Immature natural killer cell (primary cell): Measurements from ENCODE around the gene RBFOX1. TPM values are rescaled to one million over a fixed set of nuclear protein-coding genes. Genes with fewer than 3 reads are reported as not detected.

Experiments
- DNase-seq, 3 donors: peaks; one replicate each; pipeline ENCODE4 v3.0.0; 2022; ENCODE audit warnings: mixed read lengths in 1 of 3
- H3K27ac Mint-ChIP-seq, 6 donors: one replicate each; pipeline ENCODE4 v1.8.0; 2020; ENCODE audit warnings: mixed read lengths in 6 of 6, mild to moderate bottlenecking in 5 of 6, inconsistent platforms in 4 of 6, moderate library complexity in 3 of 6
- H3K27me3 Mint-ChIP-seq, 3 donors: one replicate each; pipeline ENCODE4 v1.8.0; 2020 to 2021; ENCODE audit warnings: low read depth in 3 of 3, mild to moderate bottlenecking in 3 of 3, mixed read lengths in 3 of 3, moderate library complexity in 3 of 3, inconsistent platforms in 1 of 3
- H3K36me3 Mint-ChIP-seq, 3 donors: one replicate each; pipeline ENCODE4 v1.8.0; 2020; ENCODE audit warnings: mixed read lengths in 3 of 3, inconsistent platforms in 2 of 3, mild to moderate bottlenecking in 2 of 3
- H3K4me1 Mint-ChIP-seq, 2 donors: one replicate each; pipeline ENCODE4 v1.8.0; 2020; ENCODE audit warnings: inconsistent platforms in 2 of 2, mild to moderate bottlenecking in 2 of 2, mixed read lengths in 2 of 2, moderate library complexity in 1 of 2
- H3K4me3 Mint-ChIP-seq, 5 donors: one replicate each; pipeline ENCODE4 v1.8.0; 2020; ENCODE audit warnings: mild to moderate bottlenecking in 5 of 5, mixed read lengths in 5 of 5, inconsistent platforms in 3 of 5, moderate library complexity in 3 of 5
- H3K9me3 Mint-ChIP-seq, 6 donors: one replicate each; pipeline ENCODE4 v1.8.0; 2020; ENCODE audit warnings: mild to moderate bottlenecking in 6 of 6, mixed read lengths in 6 of 6, inconsistent platforms in 4 of 6, moderate library complexity in 3 of 6
- polyA plus RNA-seq, 3 donors: library from polyadenylated mRNA; unstranded; fragments of 300-500 nt; fragmentation: Illumina TruSeq; gene quantifications; one replicate each; pipeline ENCODE4 v1.2.3, GENCODE V29; 2021

The RBFOX1 gene
- polyA plus RNA-seq, 3 donors from 2014 or later, result not detected

GRCh38 chr16:7369204-7369603 lies 36.6 kb downstream of the RBFOX1 start:
- Mint-ChIP-seq H3K9me3 (peaks cover 0 to 40% (median 5%) of the 10 kb centered on the region in 6 donors), H3K4me3 (no peak overlapping the region), H3K4me1 (no peaks in the 10 kb centered on the region), H3K27ac (no peak overlapping the region), H3K27me3 (peaks cover 0 to 1% (median 0%) of the 10 kb centered on the region in 3 donors), H3K36me3 (no peaks in the 10 kb centered on the region)
- no peak for DNase-seq

GRCh38 chr16:7372095-7372494 lies 39.5 kb downstream of the RBFOX1 start:
- no peak overlapping the region for H3K4me3 Mint-ChIP-seq
- H3K4me1 Mint-ChIP-seq, result no peaks in the 10 kb centered on the region

DNA sequence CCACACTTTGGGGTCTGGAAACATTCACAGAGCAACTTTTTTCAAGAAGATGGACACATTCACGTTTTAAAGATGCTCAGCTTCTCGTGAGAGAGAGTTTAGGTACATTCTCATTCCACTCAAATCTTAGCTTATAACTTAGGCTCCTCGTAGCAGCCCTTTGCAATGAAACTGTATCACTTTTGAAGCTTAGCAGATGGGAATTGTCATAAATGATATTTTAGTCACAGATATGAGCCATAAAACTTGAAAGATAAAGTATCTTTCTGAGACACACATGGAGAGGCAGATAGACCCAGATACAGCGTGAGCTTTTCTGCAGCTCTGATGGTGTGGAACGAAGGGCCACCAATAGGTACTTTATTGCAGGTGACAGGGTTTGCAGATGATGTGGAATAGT lies 41.1 kb downstream of the RBFOX1 start:
- Mint-ChIP-seq H3K36me3 (no peaks in the 10 kb centered on the region), H3K27ac (no peak overlapping the region), H3K9me3 (peaks cover 0 to 20% (median under 1%) of the 10 kb centered on the region in 6 donors), H3K4me3 (no peak overlapping the region), H3K4me1 (no peaks in the 10 kb centered on the region), H3K27me3 (peaks cover 0 to 1% (median 0%) of the 10 kb centered on the region in 3 donors)
- DNase-seq, result no peak

More at GRCh38 chr16:7372095-7372494, 39.5 kb downstream of the RBFOX1 start:
- peaks cover 0 to 27% (median 3%) of the 10 kb centered on the region in 6 donors for H3K9me3 Mint-ChIP-seq
- no peaks in the 10 kb centered on the region for H3K36me3 Mint-ChIP-seq
- no peak overlapping the region for H3K27ac Mint-ChIP-seq
- no peak for DNase-seq
- H3K27me3 Mint-ChIP-seq, result peaks cover 0 to 1% (median 0%) of the 10 kb centered on the region in 3 donors

DNA sequence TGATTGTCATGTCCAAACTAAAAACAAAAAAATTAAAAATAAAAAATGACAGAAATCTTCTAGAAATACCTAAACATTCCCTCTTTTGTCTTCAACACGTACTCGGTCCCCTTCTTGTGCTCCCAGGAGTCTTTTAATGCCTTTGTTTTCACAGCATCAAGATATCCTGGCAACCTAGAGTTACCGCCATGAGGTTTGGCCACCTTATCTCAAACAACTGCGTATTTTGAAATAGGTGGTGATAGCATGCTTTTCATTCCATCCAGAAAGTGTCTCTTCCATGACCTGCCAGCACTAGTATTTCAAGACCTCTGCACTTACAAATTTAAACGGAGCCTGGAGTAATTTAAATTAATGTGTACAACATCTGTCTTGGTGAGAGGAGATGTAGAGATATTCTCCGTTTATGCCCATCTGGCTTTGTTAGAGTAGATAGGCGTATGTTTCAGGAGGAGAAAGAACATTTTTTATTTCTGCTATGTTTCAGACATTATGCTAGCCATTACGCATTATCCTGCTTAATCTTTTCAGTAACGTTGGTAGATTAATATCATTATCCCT lies 42.0 kb downstream of the RBFOX1 start:
- Mint-ChIP-seq H3K27me3 (peaks cover 0 to 1% (median 0%) of the 10 kb centered on the region in 3 donors), H3K4me1 (no peaks in the 10 kb centered on the region), H3K27ac (no peak overlapping the region), H3K9me3 (peaks cover 0 to 20% (median 0%) of the 10 kb centered on the region in 6 donors), H3K36me3 (no peaks in the 10 kb centered on the region), H3K4me3 (no peak overlapping the region)
- DNase-seq, result no peak

DNA sequence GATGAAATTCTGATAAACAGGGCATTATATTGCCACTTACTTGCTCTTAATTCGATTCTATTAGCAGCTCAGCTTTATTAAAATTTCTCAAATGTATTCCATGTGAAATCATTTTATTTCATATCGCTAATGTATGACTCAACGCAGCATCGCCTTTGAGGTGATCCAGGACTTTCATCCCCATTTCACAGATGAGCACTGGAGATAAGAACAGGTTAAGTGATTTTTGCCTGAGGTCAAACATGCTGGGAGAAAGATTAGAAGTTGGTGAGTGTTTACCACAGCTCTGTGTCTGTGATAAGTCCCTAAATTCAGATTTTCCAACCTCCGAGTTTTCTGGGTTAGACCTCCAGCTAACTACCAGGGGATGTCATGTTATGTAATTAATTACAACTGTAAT lies 43.6 kb downstream of the RBFOX1 start:
- Mint-ChIP-seq H3K36me3 (no peaks in the 10 kb centered on the region), H3K27me3 (peaks cover 0 to 1% (median 0%) of the 10 kb centered on the region in 3 donors), H3K4me1 (no peaks in the 10 kb centered on the region), H3K27ac (no peak overlapping the region), H3K4me3 (no peak overlapping the region), H3K9me3 (peaks cover 0 to 11% (median 0%) of the 10 kb centered on the region in 6 donors)
- DNase-seq, result no peak

DNA sequence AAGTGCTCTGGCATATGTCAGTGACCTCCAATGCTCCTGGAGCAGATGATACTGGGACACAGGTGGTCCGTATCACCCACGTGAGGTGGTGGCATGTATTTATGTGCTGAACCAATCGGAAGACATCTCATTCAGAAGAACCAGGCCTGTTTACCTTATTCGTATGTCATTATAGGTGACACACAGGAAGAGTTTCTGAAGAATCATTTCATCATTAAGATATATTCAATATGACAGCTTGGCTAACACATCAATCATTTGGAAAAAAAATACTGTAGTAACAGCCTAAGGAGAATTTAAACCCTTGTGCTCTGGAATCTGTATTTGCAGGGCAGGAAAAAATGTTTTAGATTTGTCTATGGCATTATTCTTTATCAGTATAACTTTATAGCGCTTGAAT lies 44.6 kb downstream of the RBFOX1 start:
- H3K4me3 Mint-ChIP-seq, result no peak overlapping the region
- DNase-seq, result no peak
- peaks cover 0 to 9% (median 0%) of the 10 kb centered on the region in 6 donors for H3K9me3 Mint-ChIP-seq
- no peak overlapping the region for H3K27ac Mint-ChIP-seq
- H3K4me1 Mint-ChIP-seq, result no peaks in the 10 kb centered on the region
- H3K27me3 Mint-ChIP-seq, result peaks cover 0 to 1% (median 0%) of the 10 kb centered on the region in 3 donors
- H3K36me3 Mint-ChIP-seq, result no peaks in the 10 kb centered on the region

DNA sequence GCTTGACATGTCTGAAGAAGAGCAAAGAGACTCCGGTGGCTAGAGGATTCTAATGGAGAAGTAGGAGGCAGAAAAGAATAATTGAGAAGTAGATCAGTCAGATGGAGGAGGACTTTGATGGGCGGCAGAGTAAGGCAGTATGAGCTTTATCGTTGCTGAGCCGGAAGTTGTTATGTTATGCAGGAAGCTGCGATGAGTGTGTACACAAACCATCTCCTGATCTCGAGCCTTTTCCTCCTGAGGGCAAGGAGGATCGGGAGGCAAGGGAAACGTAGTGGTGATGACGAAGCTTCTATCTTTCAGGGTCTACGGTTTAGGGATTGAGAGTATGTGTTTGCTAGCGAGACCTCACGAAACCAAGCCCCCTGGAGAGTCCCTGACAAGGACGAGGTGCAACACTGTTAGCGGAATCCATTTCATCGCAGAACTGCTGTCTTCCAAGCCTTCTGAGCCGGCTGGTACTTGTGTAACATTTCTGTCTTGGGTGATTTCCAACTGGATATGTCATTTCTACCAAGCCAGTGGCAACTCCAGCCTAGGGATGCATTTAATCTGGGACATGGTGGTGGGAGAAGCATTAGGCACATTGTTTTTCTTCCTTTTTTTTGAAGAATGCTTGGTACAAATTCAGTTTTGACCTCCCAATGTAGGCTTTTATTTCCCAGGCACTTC lies 45.5 kb downstream of the RBFOX1 start:
- no peak overlapping the region for H3K4me3 Mint-ChIP-seq
- H3K36me3 Mint-ChIP-seq, result no peaks in the 10 kb centered on the region
- H3K4me1 Mint-ChIP-seq, result no peaks in the 10 kb centered on the region
- peaks cover 0 to 11% (median 0%) of the 10 kb centered on the region in 6 donors for H3K9me3 Mint-ChIP-seq
- H3K27ac Mint-ChIP-seq, result no peak overlapping the region
- peaks cover 0 to under 1% (median 0%) of the 10 kb centered on the region in 3 donors for H3K27me3 Mint-ChIP-seq
- no peak for DNase-seq

DNA sequence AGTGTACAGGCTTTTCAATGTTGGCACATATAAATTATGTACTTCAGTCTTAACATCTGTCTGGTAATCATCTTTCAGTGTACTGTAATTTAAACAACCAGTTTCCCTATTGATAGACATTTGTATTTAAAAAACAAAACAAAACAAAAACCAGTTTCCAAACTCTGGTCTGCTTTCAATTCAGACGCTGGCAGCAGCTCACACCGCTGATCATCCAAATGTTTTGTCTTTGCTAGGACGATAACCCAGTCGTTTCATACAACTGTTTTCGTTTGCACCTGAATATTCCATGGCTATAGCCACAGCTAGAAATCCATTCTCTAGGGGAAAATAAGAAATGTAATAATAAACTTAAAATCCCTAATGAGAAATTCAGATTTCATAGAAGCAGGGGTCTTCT lies 47.8 kb downstream of the RBFOX1 start:
- Mint-ChIP-seq H3K4me1 (no peaks in the 10 kb centered on the region), H3K9me3 (peaks cover 0 to 24% (median 0%) of the 10 kb centered on the region in 6 donors), H3K27ac (no peak overlapping the region), H3K36me3 (peaks cover 0 to 4% (median 0%) of the 10 kb centered on the region in 3 donors), H3K4me3 (no peak overlapping the region), H3K27me3 (no peaks in the 10 kb centered on the region)
- no peak for DNase-seq

DNA sequence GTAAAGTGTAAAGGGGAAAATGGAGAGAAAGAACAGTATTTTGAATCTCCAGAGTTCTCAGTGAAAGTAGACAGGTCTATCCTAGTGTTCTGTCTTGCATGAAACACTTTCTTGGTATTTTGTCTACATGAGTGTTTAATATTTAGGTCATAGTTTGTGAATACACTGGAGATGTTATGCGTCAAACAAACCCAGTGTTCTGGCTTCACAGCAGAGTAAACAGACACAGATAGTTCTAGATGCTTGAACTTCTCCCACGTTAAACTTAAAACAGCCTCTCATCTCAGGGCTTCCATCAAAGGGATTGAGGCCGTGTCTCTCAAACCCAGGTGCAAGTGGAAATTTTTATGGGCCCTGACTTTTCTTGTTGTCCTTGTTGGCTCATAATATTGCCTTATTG lies 48.3 kb downstream of the RBFOX1 start:
- DNase-seq, result no peak
- H3K4me1 Mint-ChIP-seq, result no peaks in the 10 kb centered on the region
- no peak overlapping the region for H3K4me3 Mint-ChIP-seq
- peaks cover 0 to 25% (median 0%) of the 10 kb centered on the region in 6 donors for H3K9me3 Mint-ChIP-seq
- no peak overlapping the region for H3K27ac Mint-ChIP-seq
- H3K36me3 Mint-ChIP-seq, result peaks cover 0 to 4% (median 0%) of the 10 kb centered on the region in 3 donors
- no peaks in the 10 kb centered on the region for H3K27me3 Mint-ChIP-seq

DNA sequence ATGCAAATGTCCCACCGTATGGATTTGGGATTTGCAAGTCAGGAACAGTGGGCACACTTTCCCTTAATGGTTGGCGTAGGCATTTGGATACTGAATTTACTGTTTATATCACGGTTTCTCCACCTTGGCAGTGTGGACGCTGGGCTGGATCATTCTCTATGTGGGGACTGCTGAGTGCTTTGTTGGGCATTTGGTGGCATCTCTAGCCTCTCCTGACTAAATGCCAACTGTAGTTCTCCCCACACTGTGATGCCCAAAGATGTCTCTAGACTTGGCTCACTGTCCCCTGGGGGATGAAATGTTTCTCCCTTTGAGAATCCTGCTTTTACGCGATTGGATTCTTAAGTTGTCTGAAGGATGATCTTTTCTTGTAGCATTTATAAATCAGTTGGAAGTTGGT lies 49.0 kb downstream of the RBFOX1 start:
- Mint-ChIP-seq H3K27ac (no peak overlapping the region), H3K4me3 (no peak overlapping the region), H3K4me1 (no peaks in the 10 kb centered on the region), H3K9me3 (peaks cover 0 to 25% (median 0%) of the 10 kb centered on the region in 6 donors), H3K36me3 (peaks cover 0 to 4% (median 0%) of the 10 kb centered on the region in 3 donors), H3K27me3 (no peaks in the 10 kb centered on the region)
- no peak for DNase-seq

- H3K27ac Mint-ChIP-seq, result no peak overlapping the region
- H3K9me3 Mint-ChIP-seq, result peaks cover 0 to 25% (median 0%) of the 10 kb centered on the region in 6 donors
- no peak for DNase-seq
Measured at GRCh38 chr16:7382521-7382920, 49.9 kb downstream of the RBFOX1 start.

GRCh38 chr16:7390974-7391373 lies 58.3 kb downstream of the RBFOX1 start:
- DNase-seq, result no peak
- Mint-ChIP-seq H3K4me1 (no peaks in the 10 kb centered on the region), H3K27me3 (no peaks in the 10 kb centered on the region), H3K4me3 (no peak overlapping the region), H3K36me3 (no peaks in the 10 kb centered on the region), H3K27ac (no peak overlapping the region), H3K9me3 (peaks cover 0 to 36% (median 3%) of the 10 kb centered on the region in 6 donors)

More at GRCh38 chr16:7382521-7382920, 49.9 kb downstream of the RBFOX1 start:
- Mint-ChIP-seq H3K4me1 (no peaks in the 10 kb centered on the region), H3K27me3 (no peaks in the 10 kb centered on the region), H3K36me3 (peaks cover 0 to 4% (median 0%) of the 10 kb centered on the region in 3 donors), H3K4me3 (no peak overlapping the region)

GRCh38 chr16:7391694-7392093 lies 59.0 kb downstream of the RBFOX1 start:
- Mint-ChIP-seq H3K27ac (no peak overlapping the region), H3K4me1 (no peaks in the 10 kb centered on the region)

GRCh38 chr16:7392206-7392605 lies 59.6 kb downstream of the RBFOX1 start:
- H3K9me3 Mint-ChIP-seq, result peaks cover 0 to 36% (median 3%) of the 10 kb centered on the region in 6 donors
- H3K36me3 Mint-ChIP-seq, result no peaks in the 10 kb centered on the region
- H3K27me3 Mint-ChIP-seq, result no peaks in the 10 kb centered on the region
- H3K4me3 Mint-ChIP-seq, result no peak overlapping the region
- H3K27ac Mint-ChIP-seq, result no peak overlapping the region
- H3K4me1 Mint-ChIP-seq, result no peaks in the 10 kb centered on the region
- DNase-seq, result no peak

More at GRCh38 chr16:7391694-7392093, 59.0 kb downstream of the RBFOX1 start:
- Mint-ChIP-seq H3K9me3 (peaks cover 0 to 36% (median 3%) of the 10 kb centered on the region in 6 donors), H3K36me3 (no peaks in the 10 kb centered on the region), H3K4me3 (no peak overlapping the region), H3K27me3 (no peaks in the 10 kb centered on the region)
- DNase-seq, result no peak
